HCT116 (cell line): ENCODE results near the gene ADAMTS15. TPM values are rescaled to one million over a fixed set of nuclear protein-coding genes. Genes with fewer than 3 reads are reported as not detected.

Experiments
- ATAC-seq: fragments of 200-7000 bp; cut with Tn5 transposase; 2 replicates; pipeline ENCODE4 v1.9.1; 2020; ENCODE audit warnings: mild to moderate bottlenecking, moderate library complexity
- BruUV-seq: library from RNA; stranded (reverse); fragments of 400-500 nt; replicated peaks from 2 replicates; lab custom pipeline; 2021; lab: Mats Ljungman, UMichigan
- CTCF ChIA-PET: fragments of 300-600 bp; sonication (Branson Sonifier 250); formaldehyde crosslinking; loops from one replicate; lab custom pipeline; 2021; ENCODE audit warnings: antibody characterized with exemption; lab: Charles Lee
- POLR2A ChIA-PET: fragments of 300-600, 350-600 bp; sonication (Branson Sonifier 250); formaldehyde crosslinking; loops from one replicate; lab custom pipeline; 2021; ENCODE audit warnings: antibody characterized with exemption; lab: Charles Lee
- RAD21 ChIA-PET, 2 experiments: fragments of 300-600 bp; sonication (Branson Sonifier 250); formaldehyde crosslinking; loops; one replicate each; lab custom pipeline; 2023; ENCODE audit warnings: low total read pairs in 2 of 2; ENCODE audit not compliant: uncharacterized antibody in 2 of 2, unreplicated experiment in 2 of 2, low non-redundant PET in 1 of 2; lab: Charles Lee
- DNase-seq: peaks from one replicate; pipeline ENCODE4 v3.0.0-alpha.2; 2010; ENCODE audit warnings: low read depth, low spot score
- H2AFZ ChIP-seq: fragments of 200-600 bp; shearing (Covaris generic), sonication (generic); 2 replicates; pipeline ENCODE4 v1.6.1; 2017; ENCODE audit warnings: low read depth, mixed run types, mixed read lengths, antibody characterized with exemption, low read length; ENCODE audit not compliant: poor library complexity, severe bottlenecking
- H3K27ac ChIP-seq: 2 replicates; pipeline ENCODE4 v1.5.1; 2012; ENCODE audit warnings: low read depth, low read length
- H3K27me3 ChIP-seq: fragments of 200-600 bp; sonication (generic); 2 replicates; pipeline ENCODE4 v1.6.1; 2016; ENCODE audit warnings: mixed run types, low read length, mixed read lengths; ENCODE audit not compliant: insufficient read depth
- H3K36me3 ChIP-seq, 2 experiments: fragments of 200-500 bp in 1 of 2; fragments of 200-600 bp in 1 of 2; sonication (Bioruptor generic) in 1 of 2; sonication (generic) in 1 of 2; 2 replicates each; pipeline versions ENCODE4 v1.5.1 to v1.6.1; 2014 to 2016; ENCODE audit warnings: low read length in 2 of 2, inconsistent platforms in 1 of 2, mixed read lengths in 1 of 2, mixed run types in 1 of 2; ENCODE audit not compliant: insufficient read depth in 2 of 2, control insufficient read depth in 1 of 2
- H3K4me1 ChIP-seq, 2 experiments: fragments of 200-600 bp in 1 of 2; sonication (generic) in 1 of 2; 2 replicates each; pipeline versions ENCODE4 v1.5.1 to v1.6.1; 2012 to 2017; ENCODE audit warnings: low read length in 2 of 2, inconsistent platforms in 1 of 2, mild to moderate bottlenecking in 1 of 2, mixed read lengths in 1 of 2, mixed run types in 1 of 2, moderate library complexity in 1 of 2; ENCODE audit not compliant: insufficient read depth in 2 of 2, control insufficient read depth in 1 of 2
- H3K4me2 ChIP-seq: fragments of 200-600 bp; sonication (generic); 2 replicates; pipeline ENCODE4 v1.6.1; 2017; ENCODE audit warnings: mixed run types, low read length, mixed read lengths
- H3K4me3 ChIP-seq, 2 experiments: fragments of 200-600 bp in 1 of 2; sonication (generic) in 1 of 2; replicated peaks in 1 of 2; 2 replicates each; pipeline ENCODE4 v1.5.1; 2011 to 2016; ENCODE audit warnings: low read length in 2 of 2, control low read depth in 1 of 2, low read depth in 1 of 2, mild to moderate bottlenecking in 1 of 2, mixed read lengths in 1 of 2, mixed run types in 1 of 2
- H3K79me2 ChIP-seq: fragments of 200-600 bp; sonication (generic); 2 replicates; pipeline ENCODE4 v1.6.1; 2017; ENCODE audit warnings: mild to moderate bottlenecking, mixed run types, low read length, moderate library complexity, mixed read lengths; ENCODE audit not compliant: insufficient read depth
- H3K9ac ChIP-seq: fragments of 200-600 bp; sonication (generic); 2 replicates; pipeline ENCODE4 v1.6.1; 2016; ENCODE audit warnings: low read length, mixed read lengths
- H3K9me2 ChIP-seq: fragments of 200-600 bp; sonication (generic), shearing (Covaris generic); 2 replicates; pipeline ENCODE4 v1.6.1; 2017; ENCODE audit warnings: mixed run types, mild to moderate bottlenecking, moderate library complexity; ENCODE audit not compliant: insufficient read depth
- H3K9me3 ChIP-seq, 2 experiments: fragments of 200-500 bp in 1 of 2; fragments of 200-600 bp in 1 of 2; sonication (Bioruptor generic) in 1 of 2; sonication (generic) in 1 of 2; 2 replicates each; pipeline ENCODE4 v1.6.1; 2014 to 2017; ENCODE audit warnings: low read length in 2 of 2, mixed read lengths in 2 of 2, inconsistent platforms in 1 of 2, low read depth in 1 of 2, mild to moderate bottlenecking in 1 of 2, mixed run types in 1 of 2, moderate library complexity in 1 of 2; ENCODE audit not compliant: control insufficient read depth in 1 of 2, insufficient read depth in 1 of 2
- H4K20me1 ChIP-seq: fragments of 200-600 bp; sonication (generic), shearing (Covaris generic); 2 replicates; pipeline ENCODE4 v1.6.1; 2017; ENCODE audit warnings: mixed run types, mild to moderate bottlenecking, moderate library complexity; ENCODE audit not compliant: insufficient read depth
- CBX3 ChIP-seq: IDR thresholded peaks from 2 replicates; pipeline ENCODE4 v1.6.1; 2012; ENCODE audit warnings: low read depth
- CEBPB ChIP-seq: IDR thresholded peaks from 2 replicates; pipeline ENCODE4 v1.6.1; 2012; ENCODE audit warnings: low read depth
- EGR1 ChIP-seq: IDR thresholded peaks from 2 replicates; pipeline ENCODE4 v1.6.1; 2012; ENCODE audit warnings: low read depth
- EZH2 ChIP-seq: fragments of 200-600 bp; sonication (generic); IDR thresholded peaks from 2 replicates; pipeline ENCODE4 v1.6.1; 2017; ENCODE audit warnings: antibody characterized with exemption, mixed run types
- FOSL1 ChIP-seq: IDR thresholded peaks from 2 replicates; pipeline ENCODE4 v1.6.1; 2012; ENCODE audit warnings: low read depth
- JUND ChIP-seq: IDR thresholded peaks from 2 replicates; pipeline ENCODE4 v1.6.1; 2012
- MAX ChIP-seq: IDR thresholded peaks from 2 replicates; pipeline ENCODE4 v1.6.1; 2012
- POLR2AphosphoS5 ChIP-seq: IDR thresholded peaks from 2 replicates; pipeline ENCODE4 v1.6.1; 2011; ENCODE audit warnings: mild to moderate bottlenecking, low read depth, low read length, moderate library complexity
- RAD21 ChIP-seq: IDR thresholded peaks from 2 replicates; pipeline ENCODE4 v1.6.1; 2012; ENCODE audit warnings: low read depth, mild to moderate bottlenecking
- SIN3A ChIP-seq: IDR thresholded peaks from 2 replicates; pipeline ENCODE4 v1.6.1; 2012; ENCODE audit warnings: low read depth
- SP1 ChIP-seq: IDR thresholded peaks from 2 replicates; pipeline ENCODE4 v1.6.1; 2012; ENCODE audit warnings: low read depth
- SRF ChIP-seq: IDR thresholded peaks from 2 replicates; pipeline ENCODE4 v1.6.1; 2012; ENCODE audit warnings: low read depth
- YY1 ChIP-seq: IDR thresholded peaks from 2 replicates; pipeline ENCODE4 v1.6.1; 2011; ENCODE audit warnings: low read length, low read depth, moderate library complexity, mild to moderate bottlenecking; ENCODE audit not compliant: insufficient replicate concordance; ENCODE audit errors: extremely low read depth
- ZBTB33 ChIP-seq: IDR thresholded peaks from 2 replicates; pipeline ENCODE4 v1.6.1; 2011; ENCODE audit warnings: mild to moderate bottlenecking, low read length, moderate library complexity; ENCODE audit not compliant: insufficient replicate concordance; ENCODE audit errors: extremely low read depth
- ZFX ChIP-seq: fragments of 450-650 bp; IDR thresholded peaks from 2 replicates; pipeline ENCODE4 v1.6.1; 2017
- intact Hi-C: fragments of 100-400 bp; cut with micrococcal nuclease; formaldehyde crosslinking; loops from 2 replicates; pipeline ENCODE4 v1.10.0; 2022
- total RNA-seq: library from RNA; stranded (reverse); gene quantifications from one replicate; pipeline ENCODE4 v1.2.1, GENCODE V29; 2021; ENCODE audit not compliant: unreplicated experiment

ADAMTS15 gene
- total RNA-seq, 1 experiment from 2014 or later, result 0.44 TPM

GRCh38 chr11:130402570-130402969 is 45.9 kb upstream of the ADAMTS15 start:
- ChIA-PET RAD21 (no interaction called here), POLR2A (no interaction called here), CTCF (no interaction called here)
- H3K27ac ChIP-seq, result no peak overlapping the region
- H3K4me1 ChIP-seq, result no peaks in the 10 kb centered on the region; a peak in 1 of 4 replicates
- no peaks in the 10 kb centered on the region for H3K9me3 ChIP-seq
- no peak for TF ChIP-seq CBX3
- no peak for TF ChIP-seq EZH2
- TF ChIP-seq ZBTB33, result no peak
- TF ChIP-seq SIN3A, result no peak
- TF ChIP-seq SRF, result no peak
- no peak for TF ChIP-seq CEBPB
- TF ChIP-seq SP1, result no peak
- no peak for TF ChIP-seq RAD21
- TF ChIP-seq FOSL1, result no peak
- no peak overlapping the region for H2AFZ ChIP-seq
- H3K79me2 ChIP-seq, result no peaks in the 10 kb centered on the region
- H3K4me3 ChIP-seq, result no peak overlapping the region
- H3K9ac ChIP-seq, result no peak overlapping the region
- no TSS peak for BruUV-seq
- no peaks in the 10 kb centered on the region for H3K36me3 ChIP-seq
- intact Hi-C loops, result no loop called here
- ATAC-seq (no peak), DNase-seq (no peak)
- no peaks in the 10 kb centered on the region for H3K9me2 ChIP-seq
- H4K20me1 ChIP-seq, result no peaks in the 10 kb centered on the region
- H3K27me3 ChIP-seq, result peaks cover 7% of the 10 kb centered on the region; the same call in 1 of the 2 replicates
- H3K4me2 ChIP-seq, result no peak overlapping the region

GRCh38 chr11:130403271-130403804 is 45.1 kb upstream of the ADAMTS15 start:
- ChIA-PET RAD21 (no interaction called here), CTCF (no interaction called here), POLR2A (no interaction called here)
- Histone ChIP-seq H3K4me2 (no peak overlapping the region), H3K27ac (no peak overlapping the region), H3K9me3 (no peaks in the 10 kb centered on the region), H2AFZ (no peak overlapping the region), H3K9me2 (no peaks in the 10 kb centered on the region), H3K36me3 (no peaks in the 10 kb centered on the region), H4K20me1 (no peaks in the 10 kb centered on the region), H3K27me3 (peaks cover 6% of the 10 kb centered on the region; the same call in 1 of the 2 replicates), H3K4me3 (no peak overlapping the region), H3K79me2 (no peaks in the 10 kb centered on the region), H3K4me1 (peaks cover 0 to 7% of the 10 kb centered on the region in 2 experiments; a peak in 2 of 4 replicates), H3K9ac (no peak overlapping the region)
- no peak for ATAC-seq
- no TSS peak for BruUV-seq
- no peak for TF ChIP-seq FOSL1
- no peak for TF ChIP-seq ZFX
- no peak for TF ChIP-seq POLR2AphosphoS5
- no peak for TF ChIP-seq YY1
- no peak for TF ChIP-seq EGR1
- no peak for TF ChIP-seq SRF
- TF ChIP-seq JUND, result no peak
- no peak for TF ChIP-seq CBX3
- TF ChIP-seq MAX, result no peak
- TF ChIP-seq ZBTB33, result no peak
- intact Hi-C loops, result no loop called here
- DNase-seq, result no peak
